Left renal cortex interstitium (tissue), 4 donors: ENCODE results near the gene SHROOM2. TPM values are rescaled to one million over a fixed set of nuclear protein-coding genes. Genes with fewer than 3 reads are reported as not detected.
"Not testable (repeated sequence)": the region's sequence is repeated elsewhere in the genome, so short reads cannot be mapped to it uniquely, and the experiment has no call there.

Experiments
- DNase-seq, 4 donors: peaks; one replicate each; pipeline ENCODE4 v3.0.0-alpha.2; 2013; ENCODE audit warnings: low read depth in 4 of 4, low spot score in 2 of 4, missing footprints in 1 of 4
- polyA plus RNA-seq, 4 donors: library from polyadenylated mRNA; unstranded; fragments of 120-200 nt; gene quantifications; one replicate each; pipeline ENCODE4 v1.2.1, GENCODE V29; 2013; ENCODE audit not compliant: insufficient read length in 4 of 4

The SHROOM2 gene, protein sequence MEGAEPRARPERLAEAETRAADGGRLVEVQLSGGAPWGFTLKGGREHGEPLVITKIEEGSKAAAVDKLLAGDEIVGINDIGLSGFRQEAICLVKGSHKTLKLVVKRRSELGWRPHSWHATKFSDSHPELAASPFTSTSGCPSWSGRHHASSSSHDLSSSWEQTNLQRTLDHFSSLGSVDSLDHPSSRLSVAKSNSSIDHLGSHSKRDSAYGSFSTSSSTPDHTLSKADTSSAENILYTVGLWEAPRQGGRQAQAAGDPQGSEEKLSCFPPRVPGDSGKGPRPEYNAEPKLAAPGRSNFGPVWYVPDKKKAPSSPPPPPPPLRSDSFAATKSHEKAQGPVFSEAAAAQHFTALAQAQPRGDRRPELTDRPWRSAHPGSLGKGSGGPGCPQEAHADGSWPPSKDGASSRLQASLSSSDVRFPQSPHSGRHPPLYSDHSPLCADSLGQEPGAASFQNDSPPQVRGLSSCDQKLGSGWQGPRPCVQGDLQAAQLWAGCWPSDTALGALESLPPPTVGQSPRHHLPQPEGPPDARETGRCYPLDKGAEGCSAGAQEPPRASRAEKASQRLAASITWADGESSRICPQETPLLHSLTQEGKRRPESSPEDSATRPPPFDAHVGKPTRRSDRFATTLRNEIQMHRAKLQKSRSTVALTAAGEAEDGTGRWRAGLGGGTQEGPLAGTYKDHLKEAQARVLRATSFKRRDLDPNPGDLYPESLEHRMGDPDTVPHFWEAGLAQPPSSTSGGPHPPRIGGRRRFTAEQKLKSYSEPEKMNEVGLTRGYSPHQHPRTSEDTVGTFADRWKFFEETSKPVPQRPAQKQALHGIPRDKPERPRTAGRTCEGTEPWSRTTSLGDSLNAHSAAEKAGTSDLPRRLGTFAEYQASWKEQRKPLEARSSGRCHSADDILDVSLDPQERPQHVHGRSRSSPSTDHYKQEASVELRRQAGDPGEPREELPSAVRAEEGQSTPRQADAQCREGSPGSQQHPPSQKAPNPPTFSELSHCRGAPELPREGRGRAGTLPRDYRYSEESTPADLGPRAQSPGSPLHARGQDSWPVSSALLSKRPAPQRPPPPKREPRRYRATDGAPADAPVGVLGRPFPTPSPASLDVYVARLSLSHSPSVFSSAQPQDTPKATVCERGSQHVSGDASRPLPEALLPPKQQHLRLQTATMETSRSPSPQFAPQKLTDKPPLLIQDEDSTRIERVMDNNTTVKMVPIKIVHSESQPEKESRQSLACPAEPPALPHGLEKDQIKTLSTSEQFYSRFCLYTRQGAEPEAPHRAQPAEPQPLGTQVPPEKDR (N-terminal part only)
- 10 to 100 TPM; 17.4 to 20.5 (median 18.1) TPM for polyA plus RNA-seq

DNA sequence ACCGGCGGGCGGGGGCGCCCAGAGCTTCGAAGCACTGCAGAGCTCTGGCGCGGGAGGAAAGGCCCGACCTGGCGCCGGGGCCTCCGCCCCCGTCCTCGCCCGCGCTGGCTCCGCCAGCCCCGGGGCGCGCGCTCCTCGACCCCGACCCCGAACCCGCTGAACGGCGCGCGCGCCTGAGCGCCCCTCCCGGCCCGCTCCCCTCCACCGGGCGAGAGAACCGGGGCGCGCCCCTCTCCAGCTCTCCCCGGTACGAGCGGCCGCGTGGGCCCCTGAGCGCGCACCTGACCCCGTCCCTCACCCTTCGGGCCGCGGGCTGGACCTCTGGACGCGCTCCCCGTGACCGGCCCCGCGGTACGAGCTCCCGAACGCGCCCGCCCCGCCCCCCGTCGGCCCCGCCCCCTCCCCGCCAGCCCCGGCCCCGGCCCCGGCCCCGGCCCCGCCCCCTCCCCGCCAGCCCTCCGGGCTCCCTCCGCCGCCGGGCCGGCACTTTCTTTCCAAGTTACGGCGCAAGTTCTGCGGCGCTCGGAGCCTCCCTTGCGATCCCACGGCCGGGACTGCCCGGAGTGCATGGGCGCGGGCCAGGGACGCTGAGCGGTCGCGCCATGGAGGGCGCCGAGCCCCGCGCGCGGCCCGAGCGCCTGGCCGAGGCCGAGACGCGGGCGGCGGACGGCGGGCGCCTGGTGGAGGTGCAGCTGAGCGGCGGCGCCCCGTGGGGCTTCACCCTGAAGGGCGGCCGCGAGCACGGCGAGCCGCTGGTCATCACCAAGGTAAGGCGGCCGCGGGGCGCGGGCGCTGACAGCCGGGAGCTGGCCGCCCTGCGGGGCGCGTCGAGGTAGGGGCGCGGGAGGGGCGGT, at the start of gene SHROOM2:
Gene SHROOM2, plus strand, starts transcription at position 486 of the 854 bp plus-strand sequence. Its CDS starts 117 bp downstream, at position 603.
- DNase-seq = no peak

- DNase-seq = no peak
These were observed 48.9 kb upstream of the SHROOM2 start for GRCh38 chrX:9737363-9737762.

DNA sequence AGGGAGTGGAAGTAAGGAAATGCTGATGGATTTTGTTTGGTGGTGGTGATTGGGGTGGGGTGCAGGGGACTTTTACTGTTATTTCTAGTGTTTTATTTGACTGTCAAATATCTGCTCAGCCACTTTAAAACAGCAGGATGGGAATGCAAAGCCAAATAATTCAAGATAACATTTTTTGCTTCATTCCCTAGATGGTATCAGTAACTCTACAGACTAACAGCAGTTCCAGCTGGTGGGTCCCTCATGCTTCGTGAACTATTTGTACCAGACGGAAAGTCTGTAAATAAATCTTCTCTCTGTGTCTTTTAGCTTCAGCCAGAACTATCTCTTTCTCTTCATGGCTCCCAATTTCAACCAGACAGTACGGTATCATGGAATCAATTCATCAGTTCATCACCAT, 48.1 kb upstream of the SHROOM2 start:
- no peak for DNase-seq

DNA sequence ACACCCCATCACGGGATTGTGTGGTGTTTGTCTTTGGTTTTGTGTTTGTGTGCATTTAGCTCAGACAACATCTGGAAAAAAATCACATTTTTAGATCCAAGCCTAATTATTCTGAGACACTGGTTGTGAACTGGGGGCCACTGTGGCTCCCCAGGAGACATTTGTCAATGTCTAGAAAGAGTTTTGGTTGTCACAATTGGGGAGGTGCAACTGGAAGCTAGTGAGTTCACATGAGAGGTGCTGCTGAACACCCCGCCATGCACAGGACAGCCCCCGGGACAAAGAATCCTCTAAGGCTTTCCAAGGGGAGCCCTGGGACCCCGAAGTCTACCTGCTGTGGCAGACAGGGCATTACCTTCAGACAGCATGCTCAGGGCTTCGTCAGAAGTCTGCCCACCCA, 47.1 kb upstream of the SHROOM2 start:
- no peak for DNase-seq

GRCh38 chrX:9745417-9746115, 40.7 kb upstream of the SHROOM2 start:
- DNase-seq = no peak

DNA sequence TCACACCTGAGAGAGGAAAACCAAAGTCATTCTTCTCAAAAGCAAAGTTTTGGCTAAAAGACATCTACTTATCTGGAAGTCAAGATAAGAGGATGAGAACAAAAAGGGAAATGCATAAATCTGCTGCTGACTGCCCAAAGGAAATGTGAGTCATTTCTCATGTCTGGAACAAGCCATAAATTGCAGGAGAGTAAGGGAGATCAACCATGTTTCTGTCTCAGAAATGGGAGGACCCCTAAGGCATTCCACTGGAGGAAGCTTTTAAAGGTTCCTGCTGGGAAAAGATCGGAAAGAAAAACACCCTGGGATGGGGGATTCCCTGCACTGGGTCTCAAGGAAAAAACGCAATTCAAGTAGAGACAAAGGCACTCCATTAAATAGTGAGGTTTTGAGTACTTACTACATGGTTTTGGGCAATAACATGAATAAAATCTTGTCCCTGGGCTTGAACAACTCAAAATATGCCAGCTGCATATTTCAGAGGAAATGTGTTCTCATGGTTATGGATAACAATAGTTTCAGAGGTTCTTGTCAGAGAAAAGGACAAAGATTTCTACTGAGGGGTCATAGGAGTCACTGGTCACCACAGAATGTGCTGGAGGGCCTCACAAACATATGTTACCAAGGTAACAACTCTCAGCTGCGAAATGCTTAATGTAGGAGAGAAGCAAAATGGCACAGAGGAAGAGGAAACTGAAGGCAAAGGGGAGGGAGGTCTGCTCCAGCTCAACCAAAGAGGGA, 39.9 kb upstream of the SHROOM2 start:
- no peak for DNase-seq

DNA sequence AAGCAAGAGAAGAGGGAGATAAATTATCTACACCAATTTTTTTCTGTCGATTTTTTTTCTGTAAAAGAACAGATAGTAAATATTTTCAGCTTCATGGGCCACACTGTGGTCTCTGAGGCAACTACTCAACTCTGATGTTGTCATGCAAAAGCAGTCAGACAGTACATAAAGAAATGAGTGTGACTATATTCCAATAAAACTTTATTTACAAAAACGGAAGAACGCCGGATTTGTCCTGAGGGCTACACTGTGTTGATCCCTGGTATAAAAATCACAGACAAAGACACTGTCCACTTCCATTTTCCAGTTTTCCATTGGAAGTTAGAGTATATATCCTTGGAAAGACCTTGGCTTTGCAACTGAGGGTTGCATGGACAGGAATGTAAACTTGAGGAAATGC, 38.6 kb upstream of the SHROOM2 start:
- DNase-seq = no peak

GRCh38 chrX:9749146-9749692, 37.0 kb upstream of the SHROOM2 start:
- DNase-seq = no peak

DNA sequence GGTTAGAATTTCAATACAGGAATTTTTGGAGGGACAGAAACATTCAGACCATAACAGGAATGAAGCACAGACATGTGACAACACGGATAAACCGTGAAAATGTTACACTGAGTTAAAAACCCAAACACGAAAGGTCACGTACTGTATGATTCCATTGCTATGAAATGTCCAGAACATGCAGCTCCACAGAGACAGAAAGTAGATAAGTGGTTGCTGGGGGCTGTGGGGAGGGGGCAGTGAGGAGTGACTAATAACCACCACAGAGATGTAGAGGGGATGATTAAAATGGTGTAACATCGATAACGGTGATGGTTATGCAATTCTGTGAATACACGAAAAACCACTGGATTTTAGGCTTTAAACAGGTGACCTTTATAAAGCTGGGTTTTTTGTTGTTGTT, 28.9 kb upstream of the SHROOM2 start:
- DNase-seq = no peak

- no peak for DNase-seq
These were observed 28.1 kb upstream of the SHROOM2 start for GRCh38 chrX:9758021-9758638.

- no peak for DNase-seq
These were observed 26.9 kb upstream of the SHROOM2 start for GRCh38 chrX:9759337-9759736.

DNA sequence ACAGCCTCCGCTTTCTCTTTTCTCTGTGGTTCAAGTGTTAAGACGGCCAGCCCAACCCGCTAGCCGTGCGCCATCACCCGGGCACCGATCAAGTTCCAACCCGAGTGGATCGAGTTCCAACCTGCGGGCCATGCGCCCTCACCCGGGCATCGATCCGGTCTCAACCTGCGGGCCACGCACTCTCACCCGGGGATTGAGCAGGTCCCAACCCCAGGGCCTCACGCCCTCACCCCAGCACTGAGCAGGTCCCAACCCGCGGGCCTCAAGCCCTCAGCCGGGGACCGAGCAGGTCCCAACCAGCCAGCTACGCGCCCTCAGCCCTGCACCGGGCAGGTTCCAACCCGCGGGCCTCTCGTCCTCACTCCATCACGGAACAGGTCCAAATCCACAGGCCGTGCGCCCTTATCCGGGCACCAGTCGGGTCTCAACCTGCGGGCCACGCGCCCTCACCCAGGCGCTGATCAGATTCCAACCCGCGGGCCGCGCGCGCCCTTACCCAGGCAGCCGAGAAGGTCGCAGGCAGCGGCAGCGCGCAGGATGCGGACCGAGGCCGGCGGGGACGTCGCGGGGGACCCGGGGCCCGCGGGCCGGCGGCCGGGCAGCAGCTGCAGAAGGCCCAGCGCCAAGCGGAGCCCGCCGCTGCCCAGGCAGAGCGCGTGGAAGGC, 21.0 kb upstream of the SHROOM2 start:
- DNase-seq = no peak

- DNase-seq = no peak
These were observed 20.5 kb upstream of the SHROOM2 start, which contains the start of gene GPR143 for GRCh38 chrX:9765737-9766097. TSS of gene GPR143 (minus strand) at chrX:9765847. CDS start at chrX:9765817, 30 bp downstream.

- DNase-seq = no peak
These were observed 18.9 kb upstream of the SHROOM2 start for GRCh38 chrX:9767375-9767774.

DNA sequence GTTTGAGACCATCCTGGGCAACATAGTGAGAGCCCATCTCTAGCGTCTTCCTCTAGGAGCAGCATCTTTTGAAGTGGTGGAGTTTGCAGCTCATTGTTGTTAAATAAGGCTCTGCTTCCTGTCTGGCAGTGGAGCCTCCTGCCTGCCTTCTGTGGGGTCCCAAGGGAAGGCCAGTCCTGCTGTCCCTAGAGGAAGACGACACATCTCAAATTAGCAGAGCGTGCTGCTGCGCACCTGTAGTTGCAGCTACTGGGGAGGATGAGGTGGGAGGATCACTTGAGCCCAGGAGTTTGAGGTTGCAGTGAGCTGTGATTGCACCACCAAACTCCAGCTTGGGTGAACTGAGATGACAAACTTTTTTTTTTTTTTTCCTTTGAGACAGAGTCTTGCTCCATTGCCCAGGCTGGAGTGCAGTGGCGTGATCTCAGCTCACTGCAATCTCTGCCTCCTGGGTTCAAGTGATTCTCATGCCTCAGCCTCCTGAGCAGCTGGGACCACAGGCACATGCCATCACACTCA, 17.8 kb upstream of the SHROOM2 start:
- not testable (repeated sequence) for DNase-seq

GRCh38 chrX:9770319-9770718, 15.9 kb upstream of the SHROOM2 start:
- DNase-seq = no peak

GRCh38 chrX:9772943-9773342, 13.3 kb upstream of the SHROOM2 start:
- DNase-seq = no peak
